PC-9 (cell line): ENCODE results near the gene TMEM200B.

Experiments used
- EZH2 ChIP-seq: fragments of 200-600 bp; sonication (generic); IDR thresholded peaks from 2 replicates; pipeline ENCODE4 v1.8.0; 2017; ENCODE audit warnings: antibody characterized with exemption, low read depth
- TF ChIP-seq, protein P1 (sequence below): fragments of 200-600 bp; sonication (generic); conservative IDR thresholded peaks from 2 replicates; pipeline ENCODE4 v1.6.1; 2017; ENCODE audit warnings: mixed run types, antibody characterized with exemption, mild to moderate bottlenecking, moderate library complexity

DNA sequence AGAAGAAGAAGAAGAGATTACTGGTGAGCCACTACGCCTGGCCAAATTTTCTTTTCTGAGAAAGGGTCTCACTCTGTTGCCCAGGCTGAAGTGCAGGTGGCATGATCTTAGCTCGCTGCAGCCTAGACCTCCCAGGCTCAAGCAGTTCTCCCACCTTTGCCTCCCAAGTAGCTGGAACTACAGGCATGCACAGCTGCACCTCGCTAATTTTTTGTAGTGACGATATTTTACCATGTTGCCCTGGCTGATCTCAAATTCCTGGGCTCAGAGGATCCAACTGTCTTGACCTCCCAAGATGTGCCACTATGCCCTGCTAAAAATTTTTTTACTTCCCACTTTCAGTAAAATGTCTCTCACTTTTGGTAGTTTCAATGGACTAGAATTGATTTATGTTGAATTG lies 24.4 kb downstream of the TMEM200B start:
- TF ChIP-seq, protein P1, sequence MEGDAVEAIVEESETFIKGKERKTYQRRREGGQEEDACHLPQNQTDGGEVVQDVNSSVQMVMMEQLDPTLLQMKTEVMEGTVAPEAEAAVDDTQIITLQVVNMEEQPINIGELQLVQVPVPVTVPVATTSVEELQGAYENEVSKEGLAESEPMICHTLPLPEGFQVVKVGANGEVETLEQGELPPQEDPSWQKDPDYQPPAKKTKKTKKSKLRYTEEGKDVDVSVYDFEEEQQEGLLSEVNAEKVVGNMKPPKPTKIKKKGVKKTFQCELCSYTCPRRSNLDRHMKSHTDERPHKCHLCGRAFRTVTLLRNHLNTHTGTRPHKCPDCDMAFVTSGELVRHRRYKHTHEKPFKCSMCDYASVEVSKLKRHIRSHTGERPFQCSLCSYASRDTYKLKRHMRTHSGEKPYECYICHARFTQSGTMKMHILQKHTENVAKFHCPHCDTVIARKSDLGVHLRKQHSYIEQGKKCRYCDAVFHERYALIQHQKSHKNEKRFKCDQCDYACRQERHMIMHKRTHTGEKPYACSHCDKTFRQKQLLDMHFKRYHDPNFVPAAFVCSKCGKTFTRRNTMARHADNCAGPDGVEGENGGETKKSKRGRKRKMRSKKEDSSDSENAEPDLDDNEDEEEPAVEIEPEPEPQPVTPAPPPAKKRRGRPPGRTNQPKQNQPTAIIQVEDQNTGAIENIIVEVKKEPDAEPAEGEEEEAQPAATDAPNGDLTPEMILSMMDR = no peak
- no peak for TF ChIP-seq EZH2
